GM13976 (cell line): ENCODE measurements around the gene C2CD4C.

Experiments used
- DNase-seq: peaks from one replicate; pipeline ENCODE4 v3.0.0; 2012; ENCODE audit warnings: low spot score
- in situ Hi-C: fragments of 300-500 bp; cut with MboI; formaldehyde crosslinking; loops from one replicate; pipeline ENCODE4 v1.12.0; 2022; ENCODE audit warnings: low sequenced_read_pairs, mixed read lengths, inconsistent platforms; ENCODE audit not compliant: unreplicated experiment
- TF ChIP-seq, protein P1 (sequence below): IDR thresholded peaks from 2 replicates; pipeline ENCODE4 v1.5.1; 2012; ENCODE audit warnings: borderline replicate concordance, mild to moderate bottlenecking; ENCODE audit not compliant: insufficient read depth; ENCODE audit errors: extremely low read depth, missing control alignments, control extremely low read depth

The C2CD4C gene

DNA sequence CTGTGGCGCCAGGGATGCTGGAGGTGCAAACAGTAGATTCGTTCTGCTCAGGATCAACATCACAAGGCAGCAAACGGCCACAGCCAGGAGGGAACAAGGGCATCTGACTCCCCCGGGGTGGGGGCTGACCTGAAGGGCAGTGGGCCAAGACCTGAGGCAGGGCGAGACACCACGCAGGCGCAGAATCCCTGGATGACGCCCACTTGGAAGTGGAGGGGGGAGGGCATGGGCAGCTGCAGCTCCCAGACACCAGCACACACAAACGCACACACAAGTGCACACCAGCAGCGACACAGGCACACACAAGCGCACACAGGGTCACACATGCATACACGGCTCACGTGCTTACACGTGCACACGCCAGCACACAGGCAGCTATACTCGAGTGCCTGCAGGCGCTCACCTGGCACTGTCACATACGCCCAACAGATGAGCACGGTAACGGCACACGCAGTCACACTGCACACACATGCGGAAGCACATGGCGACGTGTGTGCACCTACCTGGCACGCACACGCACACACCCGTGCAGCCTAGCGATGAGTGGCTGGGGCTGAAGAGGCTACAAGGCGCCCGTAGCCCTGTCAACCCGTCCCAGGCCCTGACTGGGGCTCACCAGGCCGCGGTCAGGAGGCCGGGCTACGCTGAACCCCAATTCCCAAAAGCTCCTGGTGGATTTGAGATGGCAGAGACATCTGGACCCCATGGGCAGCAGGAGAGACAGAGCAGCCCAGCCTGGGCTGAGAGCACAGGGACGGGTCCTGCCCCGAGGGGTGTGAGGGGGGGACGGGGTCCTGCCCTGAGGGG lies 5.5 kb downstream of the C2CD4C start:
- TF ChIP-seq, protein P1, sequence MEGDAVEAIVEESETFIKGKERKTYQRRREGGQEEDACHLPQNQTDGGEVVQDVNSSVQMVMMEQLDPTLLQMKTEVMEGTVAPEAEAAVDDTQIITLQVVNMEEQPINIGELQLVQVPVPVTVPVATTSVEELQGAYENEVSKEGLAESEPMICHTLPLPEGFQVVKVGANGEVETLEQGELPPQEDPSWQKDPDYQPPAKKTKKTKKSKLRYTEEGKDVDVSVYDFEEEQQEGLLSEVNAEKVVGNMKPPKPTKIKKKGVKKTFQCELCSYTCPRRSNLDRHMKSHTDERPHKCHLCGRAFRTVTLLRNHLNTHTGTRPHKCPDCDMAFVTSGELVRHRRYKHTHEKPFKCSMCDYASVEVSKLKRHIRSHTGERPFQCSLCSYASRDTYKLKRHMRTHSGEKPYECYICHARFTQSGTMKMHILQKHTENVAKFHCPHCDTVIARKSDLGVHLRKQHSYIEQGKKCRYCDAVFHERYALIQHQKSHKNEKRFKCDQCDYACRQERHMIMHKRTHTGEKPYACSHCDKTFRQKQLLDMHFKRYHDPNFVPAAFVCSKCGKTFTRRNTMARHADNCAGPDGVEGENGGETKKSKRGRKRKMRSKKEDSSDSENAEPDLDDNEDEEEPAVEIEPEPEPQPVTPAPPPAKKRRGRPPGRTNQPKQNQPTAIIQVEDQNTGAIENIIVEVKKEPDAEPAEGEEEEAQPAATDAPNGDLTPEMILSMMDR, result no peak
- in situ Hi-C loops, result no loop called here
- DNase-seq, result no peak

DNA sequence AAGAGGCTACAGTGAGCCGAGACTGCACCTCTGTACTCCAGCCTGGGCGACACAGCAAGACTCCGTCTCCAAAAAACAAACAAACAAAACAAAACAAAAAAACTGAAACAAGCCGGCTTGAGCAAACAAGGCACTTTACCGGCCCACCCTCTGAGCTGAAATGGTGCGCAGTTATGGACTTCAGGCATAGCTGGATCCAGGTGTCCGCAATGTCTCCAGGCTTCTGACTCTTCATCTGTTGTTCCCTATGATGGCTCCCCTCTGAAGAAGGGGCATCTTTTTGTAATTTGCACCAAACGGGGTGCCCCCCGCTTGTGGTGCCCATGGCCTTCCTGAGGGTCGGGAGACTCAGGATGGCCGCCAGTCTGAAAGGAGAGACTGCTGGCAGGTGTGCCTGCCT lies 6.2 kb downstream of the C2CD4C start:
- DNase-seq, result no peak
- in situ Hi-C loops, result no loop called here
- TF ChIP-seq, protein P1, result no peak

DNA sequence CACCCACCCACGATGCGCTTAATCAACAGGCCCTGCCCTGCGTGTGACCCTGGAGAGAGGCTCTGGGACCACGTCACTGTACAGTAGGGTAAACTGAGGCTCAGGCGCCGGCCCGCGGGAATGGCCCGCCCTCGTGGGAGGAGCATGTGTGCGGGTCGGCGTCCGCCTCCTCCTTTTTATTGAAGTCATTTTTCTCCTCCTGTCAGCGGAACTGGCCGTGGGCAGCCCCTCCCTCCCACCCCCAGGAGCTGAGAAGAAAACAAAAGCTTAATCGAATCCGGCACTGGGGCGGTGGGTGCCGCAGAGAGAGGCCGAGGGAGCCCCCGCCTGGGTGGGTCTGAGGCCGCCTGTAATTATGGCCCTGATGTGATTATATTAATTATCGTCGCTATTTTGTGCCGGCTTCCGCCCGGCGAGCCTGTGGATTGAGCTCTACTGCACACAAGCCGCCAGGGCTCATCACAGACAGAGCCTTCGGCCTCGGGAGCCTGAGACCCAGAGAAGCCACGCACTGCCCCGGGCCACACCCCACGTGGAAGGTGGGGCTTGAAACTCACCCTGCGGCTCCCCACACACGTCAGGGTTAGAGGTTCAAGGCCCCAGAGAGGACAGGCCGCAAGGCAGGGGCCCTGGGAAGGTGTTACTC lies 7.0 kb downstream of the C2CD4C start:
- in situ Hi-C loops, result no loop called here
- TF ChIP-seq, protein P1, result no peak
- DNase-seq, result no peak

DNA sequence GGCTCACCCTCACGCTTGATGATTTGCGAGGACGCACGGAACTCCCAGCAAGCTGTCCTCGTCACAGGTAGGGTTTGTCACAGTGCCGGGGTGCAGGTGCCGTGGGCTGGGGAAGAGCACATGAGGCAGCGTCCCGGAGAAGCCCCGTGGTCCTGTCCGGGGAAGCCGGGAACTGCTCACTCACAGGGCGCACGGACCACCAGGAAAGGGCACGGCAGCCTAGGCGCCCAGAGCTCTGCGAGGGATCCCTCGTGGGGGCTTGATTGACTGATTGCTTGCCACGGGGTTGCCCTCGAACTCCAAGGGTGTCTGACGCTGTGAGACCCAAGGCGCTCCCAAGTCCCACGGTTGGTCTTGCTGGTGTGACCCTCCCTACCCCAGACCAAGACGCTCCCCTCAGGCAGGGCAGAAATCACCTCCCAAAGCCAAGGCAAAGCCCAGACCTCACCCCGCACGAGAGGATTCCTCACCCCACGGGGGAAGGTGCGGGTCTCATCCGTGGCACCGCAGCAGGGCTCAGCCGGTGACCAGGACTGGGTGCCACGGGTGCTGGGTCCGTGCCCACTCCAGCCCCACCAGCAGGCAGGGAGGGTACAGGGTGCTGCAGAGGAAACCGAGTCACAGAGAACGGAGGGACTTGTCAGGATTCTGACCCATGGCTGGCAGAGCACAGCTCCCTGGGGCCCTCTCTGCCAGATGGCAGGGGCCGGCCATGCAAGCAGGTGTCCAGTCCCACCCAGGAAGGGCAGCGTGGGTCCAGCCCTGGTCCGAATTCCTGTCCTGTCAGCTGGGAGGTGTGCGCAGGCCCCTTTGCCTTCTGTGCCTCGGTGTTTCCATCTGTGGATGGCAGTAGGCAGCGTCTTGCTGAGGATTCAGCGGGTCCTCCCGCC lies 7.7 kb downstream of the C2CD4C start:
- in situ Hi-C loops, result no loop called here
- no peak for DNase-seq
- TF ChIP-seq, protein P1, result no peak

DNA sequence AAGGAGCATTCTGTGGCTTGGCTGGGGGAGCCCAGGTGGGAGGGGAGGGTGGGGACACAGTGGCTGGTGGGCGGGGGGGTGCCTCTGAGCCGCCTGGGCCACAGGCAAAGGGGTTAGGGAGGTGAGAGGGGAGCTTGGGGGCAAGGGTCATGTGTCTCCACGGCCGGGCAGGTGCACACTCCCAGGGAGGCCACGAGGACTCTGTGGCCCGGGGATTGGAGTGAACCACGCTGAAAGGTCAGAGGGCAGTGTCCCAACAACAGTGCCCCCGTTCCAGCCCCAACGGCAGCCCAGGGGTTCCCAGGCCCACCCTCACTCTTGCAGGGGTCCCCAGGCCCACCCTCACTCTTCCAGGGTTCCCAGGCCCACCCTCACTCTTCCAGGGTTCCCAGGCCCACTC lies 9.6 kb downstream of the C2CD4C start:
- in situ Hi-C loops, result no loop called here

DNA sequence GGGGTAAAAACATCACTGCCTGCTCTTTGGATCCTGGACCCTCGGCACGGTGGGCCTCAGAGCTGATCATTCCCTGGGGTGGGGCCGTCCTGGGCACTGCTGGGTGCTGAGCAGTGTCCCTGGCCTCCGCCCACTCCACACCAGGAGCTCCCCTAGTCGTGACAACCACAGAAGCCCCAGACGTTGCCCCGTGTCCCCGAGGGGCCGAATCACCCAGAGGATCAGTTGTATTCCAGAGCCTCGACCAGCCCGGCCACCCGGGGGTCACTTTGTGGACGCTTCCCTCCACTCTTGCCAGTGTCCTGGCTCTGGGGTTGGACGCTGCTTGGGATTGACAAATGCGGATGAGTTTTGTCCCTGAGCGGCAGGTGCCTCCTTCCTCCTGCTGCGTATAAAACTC lies 10.2 kb downstream of the C2CD4C start:
- no peak for DNase-seq
- TF ChIP-seq, protein P1, result no peak
- in situ Hi-C loops, result no loop called here

More for the DNA sequence above, 9.6 kb downstream of the C2CD4C start:
- no peak for DNase-seq
- TF ChIP-seq, protein P1, result no peak
